ENCODE measurements around the gene VSTM5.

GRCh38 chr11:93861808-93862207, 11.4 kb upstream of the VSTM5 start:
- TF ChIP-seq CTCF (IDR thresholded peaks at IDR 0.05) (no peak), POLR2A (IDR thresholded peaks at IDR 0.05) (no peak)

Data from adrenal gland (tissue), 5 donors.